ENCODE measurements around the gene NHSL1. TPM values are rescaled to one million over a fixed set of nuclear protein-coding genes. Genes with fewer than 3 reads are reported as not detected.

Gene NHSL1
- polyA plus RNA-seq, 4 donors: 11.3 to 71.0 (median 23.8) TPM

GRCh38 chr6:138377042-138377441, 122.3 kb downstream of the NHSL1 start:
- peaks cover 0 to 4% (median 0%) of the 10 kb centered on the region in 3 donors for H3K4me1 ChIP-seq (ENCODE audit: control insufficient read depth in 3 of 3, insufficient read depth in 2 of 3, low read depth in 1 of 3, low read length in 2 of 3)
- no peak overlapping the region for H3K27ac ChIP-seq (ENCODE audit: low read depth in 1 of 3, low read length in 2 of 3)
- no peaks in the 10 kb centered on the region for H3K27me3 ChIP-seq (ENCODE audit: control insufficient read depth in 3 of 3, insufficient read depth in 3 of 3, low read length in 3 of 3)
- DNase-seq: no peak
- no peak overlapping the region for H3K4me3 ChIP-seq (ENCODE audit: low read depth in 1 of 3, low read length in 3 of 3)
- no peak for FAIRE-seq
- H3K36me3 ChIP-seq (ENCODE audit: control insufficient read depth in 3 of 3, insufficient read depth in 2 of 3, low read depth in 1 of 3, low read length in 3 of 3): no peaks in the 10 kb centered on the region
- no peaks in the 10 kb centered on the region for H3K9me3 ChIP-seq (ENCODE audit: control insufficient read depth in 2 of 2, insufficient read depth in 1 of 2, low read depth in 1 of 2, low read length in 1 of 2)

- H3K9me3 ChIP-seq (ENCODE audit: control insufficient read depth in 2 of 2, insufficient read depth in 1 of 2, low read depth in 1 of 2, low read length in 1 of 2): no peaks in the 10 kb centered on the region
- no peak overlapping the region for H3K4me3 ChIP-seq (ENCODE audit: low read depth in 1 of 3, low read length in 3 of 3)
- H3K4me1 ChIP-seq (ENCODE audit: control insufficient read depth in 3 of 3, insufficient read depth in 2 of 3, low read depth in 1 of 3, low read length in 2 of 3): peaks cover 0 to 7% (median 0%) of the 10 kb centered on the region in 3 donors
- 84 to 94% (median 89%) methylated on average over 2 of the region's 2 CpGs for WGBS, 3 donors
- FAIRE-seq: no peak
- no peaks in the 10 kb centered on the region for H3K27me3 ChIP-seq (ENCODE audit: control insufficient read depth in 3 of 3, insufficient read depth in 3 of 3, low read length in 3 of 3)
- no peaks in the 10 kb centered on the region for H3K36me3 ChIP-seq (ENCODE audit: control insufficient read depth in 3 of 3, insufficient read depth in 2 of 3, low read depth in 1 of 3, low read length in 3 of 3)
- peak in 1 of 2 donors; percentile 16 for DNase-seq
- H3K27ac ChIP-seq (ENCODE audit: low read depth in 1 of 3, low read length in 2 of 3): no peak overlapping the region
These were observed 124.5 kb downstream of the NHSL1 start for GRCh38 chr6:138374815-138375214.

- H3K4me3 ChIP-seq (ENCODE audit: low read depth in 1 of 3, low read length in 3 of 3): no peak overlapping the region
- H3K27me3 ChIP-seq (ENCODE audit: control insufficient read depth in 3 of 3, insufficient read depth in 3 of 3, low read length in 3 of 3): no peaks in the 10 kb centered on the region
- no peaks in the 10 kb centered on the region for H3K36me3 ChIP-seq (ENCODE audit: control insufficient read depth in 3 of 3, insufficient read depth in 2 of 3, low read depth in 1 of 3, low read length in 3 of 3)
- no peak for FAIRE-seq
- no peaks in the 10 kb centered on the region for H3K9me3 ChIP-seq (ENCODE audit: control insufficient read depth in 2 of 2, insufficient read depth in 1 of 2, low read depth in 1 of 2, low read length in 1 of 2)
- no peak for DNase-seq
- no peak overlapping the region for H3K27ac ChIP-seq (ENCODE audit: low read depth in 1 of 3, low read length in 2 of 3)
- peaks cover 0 to 7% (median 0%) of the 10 kb centered on the region in 3 donors for H3K4me1 ChIP-seq (ENCODE audit: control insufficient read depth in 3 of 3, insufficient read depth in 2 of 3, low read depth in 1 of 3, low read length in 2 of 3)
These were observed 125.1 kb downstream of the NHSL1 start for GRCh38 chr6:138374230-138374629.

- Histone ChIP-seq H3K27me3 (ENCODE audit: control insufficient read depth in 3 of 3, insufficient read depth in 3 of 3, low read length in 3 of 3) (no peaks in the 10 kb centered on the region), H3K4me3 (ENCODE audit: low read depth in 1 of 3, low read length in 3 of 3) (no peak overlapping the region), H3K9me3 (ENCODE audit: control insufficient read depth in 2 of 2, insufficient read depth in 1 of 2, low read depth in 1 of 2, low read length in 1 of 2) (no peaks in the 10 kb centered on the region), H3K4me1 (ENCODE audit: control insufficient read depth in 3 of 3, insufficient read depth in 2 of 3, low read depth in 1 of 3, low read length in 2 of 3) (peaks cover 0 to 7% (median 0%) of the 10 kb centered on the region in 3 donors), H3K36me3 (ENCODE audit: control insufficient read depth in 3 of 3, insufficient read depth in 2 of 3, low read depth in 1 of 3, low read length in 3 of 3) (no peaks in the 10 kb centered on the region), H3K27ac (ENCODE audit: low read depth in 1 of 3, low read length in 2 of 3) (no peak overlapping the region)
- no peak for FAIRE-seq
- DNase-seq: no peak
These were observed 126.4 kb downstream of the NHSL1 start for GRCh38 chr6:138372711-138373463.

Other genes with a start within 250 kb of the NHSL1 start
- gene SMIM28, start 121.6 kb downstream of the NHSL1 start, polyA plus RNA-seq: 1 to 10 TPM in 1 of 4 donors, under 1 TPM in 1, not detected in 2; 0.44 to 2.3 TPM
- 10 to 100 TPM; 17.0 to 31.1 (median 24.4) TPM for gene HEBP2, start 95.3 kb downstream of the NHSL1 start, polyA plus RNA-seq

Data from small intestine (tissue), 7 donors.